IMR-90 (cell line): ENCODE results near the gene HACD2. TPM values are rescaled to one million over a fixed set of nuclear protein-coding genes. Genes with fewer than 3 reads are reported as not detected.
A peak's percentile ranks its signal among the peaks of the same experiment; 100 is the strongest.

Source experiments
- ATAC-seq: fragments of 200-7000 bp; cut with Tn5 transposase; 2 replicates; pipeline ENCODE4 v1.9.1; 2020; ENCODE audit warnings: low read depth, mild to moderate bottlenecking, moderate library complexity
- BruUV-seq: library from RNA; stranded (reverse); fragments of 400-500 nt; replicated peaks from 2 replicates; lab custom pipeline; 2021; lab: Mats Ljungman, UMichigan
- CTCF ChIA-PET: fragments of 300-600 bp; formaldehyde crosslinking; extraction: SDS; loops from one replicate; lab custom pipeline; 2021; ENCODE audit warnings: antibody characterized with exemption; lab: Yijun Ruan, JAX
- POLR2A ChIA-PET: fragments of 300-600 bp; sonication (Branson Sonifier 250); formaldehyde crosslinking; loops from one replicate; lab custom pipeline; 2022; ENCODE audit warnings: antibody characterized with exemption; ENCODE audit not compliant: unreplicated experiment; lab: Charles Lee
- DNase-seq: peaks from one replicate; pipeline ENCODE4 v3.0.0; 2013
- H2AFZ ChIP-seq: replicated peaks from 2 replicates; pipeline ENCODE3; 2013; ENCODE audit warnings: low read length, mild to moderate bottlenecking; ENCODE audit not compliant: poor library complexity
- H2AK5ac ChIP-seq: 2 replicates; pipeline ENCODE4 v1.6.1; 2013; ENCODE audit warnings: low read depth, low read length, inconsistent platforms
- H2AK9ac ChIP-seq: replicated peaks from 2 replicates; pipeline ENCODE3; 2013; ENCODE audit warnings: mild to moderate bottlenecking, low read depth, low read length, moderate library complexity; ENCODE audit not compliant: poor library complexity
- H2BK120ac ChIP-seq: 2 replicates; pipeline ENCODE4 v1.6.1; 2013; ENCODE audit warnings: low read depth, low read length, inconsistent platforms
- H2BK15ac ChIP-seq: 3 replicates; pipeline ENCODE4 v1.6.1; 2013; ENCODE audit warnings: low read depth, low read length, inconsistent platforms
- H2BK20ac ChIP-seq: 2 replicates; pipeline ENCODE4 v1.6.1; 2013; ENCODE audit warnings: low read depth, mild to moderate bottlenecking, inconsistent platforms, low read length, moderate library complexity
- H2BK5ac ChIP-seq: 2 replicates; pipeline ENCODE4 v1.6.1; 2013; ENCODE audit warnings: mild to moderate bottlenecking, low read depth, low read length, inconsistent platforms; ENCODE audit not compliant: poor library complexity, severe bottlenecking
- H3K14ac ChIP-seq: replicated peaks from 2 replicates; pipeline ENCODE4 v1.6.1; 2013; ENCODE audit warnings: low read depth, low read length, inconsistent platforms
- H3K18ac ChIP-seq: 2 replicates; pipeline ENCODE4 v1.6.1; 2013; ENCODE audit warnings: low read depth, low read length, control low read depth
- H3K23ac ChIP-seq: 2 replicates; pipeline ENCODE4 v1.6.1; 2013; ENCODE audit warnings: low read depth, low read length, inconsistent platforms
- H3K27ac ChIP-seq: 2 replicates; pipeline ENCODE4 v1.5.1; 2013; ENCODE audit warnings: mild to moderate bottlenecking, control low read depth, low read length; ENCODE audit not compliant: insufficient read depth
- H3K27me3 ChIP-seq: 2 replicates; pipeline ENCODE4 v1.6.1; 2013; ENCODE audit warnings: low read length; ENCODE audit not compliant: control insufficient read depth, insufficient read depth
- H3K36me3 ChIP-seq: 2 replicates; pipeline ENCODE4 v1.6.1; 2013; ENCODE audit warnings: low read length, mixed read lengths; ENCODE audit not compliant: control insufficient read depth, insufficient read depth
- H3K4ac ChIP-seq: 2 replicates; pipeline ENCODE4 v1.6.1; 2013; ENCODE audit warnings: low read depth, low read length, inconsistent platforms
- H3K4me1 ChIP-seq: 2 replicates; pipeline ENCODE4 v1.6.1; 2013; ENCODE audit warnings: low read length, mixed read lengths; ENCODE audit not compliant: control insufficient read depth, insufficient read depth
- H3K4me2 ChIP-seq: 2 replicates; pipeline ENCODE4 v1.6.1; 2013; ENCODE audit warnings: low read depth, mild to moderate bottlenecking, control low read depth, low read length, moderate library complexity
- H3K4me3 ChIP-seq: 2 replicates; pipeline ENCODE4 v1.5.1; 2013; ENCODE audit warnings: low read depth, mild to moderate bottlenecking, control low read depth, low read length, moderate library complexity; ENCODE audit not compliant: insufficient read depth
- H3K56ac ChIP-seq: 2 replicates; pipeline ENCODE4 v1.6.1; 2013; ENCODE audit warnings: low read length, inconsistent platforms; ENCODE audit not compliant: insufficient read depth; ENCODE audit errors: extremely low read depth
- H3K79me1 ChIP-seq, 2 experiments: 2 replicates each; pipeline ENCODE4 v1.6.1; 2013; ENCODE audit warnings: low read length in 2 of 2, inconsistent platforms in 1 of 2, low read depth in 1 of 2
- H3K9ac ChIP-seq: 2 replicates; pipeline ENCODE4 v1.6.1; 2013; ENCODE audit warnings: low read depth, low read length, control low read depth
- H3K9me1 ChIP-seq: 2 replicates; pipeline ENCODE4 v1.6.1; 2013; ENCODE audit warnings: low read length, inconsistent platforms; ENCODE audit not compliant: insufficient read depth
- H3K9me3 ChIP-seq: 2 replicates; pipeline ENCODE4 v1.6.1; 2013; ENCODE audit warnings: low read length; ENCODE audit not compliant: control insufficient read depth, insufficient read depth
- H4K20me1 ChIP-seq: 2 replicates; pipeline ENCODE4 v1.6.1; 2013; ENCODE audit warnings: low read length, inconsistent platforms; ENCODE audit not compliant: insufficient read depth
- H4K5ac ChIP-seq: 2 replicates; pipeline ENCODE4 v1.6.1; 2013; ENCODE audit warnings: mild to moderate bottlenecking, low read depth, low read length, control low read depth
- H4K8ac ChIP-seq, 2 experiments: 2 replicates each; pipeline ENCODE4 v1.6.1; 2013; ENCODE audit warnings: low read depth in 2 of 2, low read length in 2 of 2, control low read depth in 1 of 2, inconsistent platforms in 1 of 2
- H4K91ac ChIP-seq: 2 replicates; pipeline ENCODE4 v1.6.1; 2013; ENCODE audit warnings: low read depth, low read length, inconsistent platforms; ENCODE audit not compliant: insufficient read depth
- BHLHE40 ChIP-seq: fragments of 150-350 bp; IDR thresholded peaks from 2 replicates; pipeline ENCODE4 v1.6.1; 2016; ENCODE audit warnings: mild to moderate bottlenecking, low read depth, low read length
- CEBPB ChIP-seq: IDR thresholded peaks from 2 replicates; pipeline ENCODE4 v1.6.1; 2012; ENCODE audit warnings: low read depth, low read length, improper control_type of control experiment
- CHD1 ChIP-seq: IDR thresholded peaks from 2 replicates; pipeline ENCODE4 v1.6.1; 2012; ENCODE audit warnings: low read depth, low read length, improper control_type of control experiment
- ELK1 ChIP-seq: fragments of 150-350 bp; IDR thresholded peaks from 2 replicates; pipeline ENCODE4 v1.6.1; 2016; ENCODE audit warnings: low read depth, mild to moderate bottlenecking, low read length, moderate library complexity, borderline replicate concordance
- FOS ChIP-seq: fragments of 150-350 bp; IDR thresholded peaks from 2 replicates; pipeline ENCODE4 v1.6.1; 2016; ENCODE audit warnings: low read depth, low read length
- MAFK ChIP-seq: IDR thresholded peaks from 2 replicates; pipeline ENCODE4 v1.6.1; 2012; ENCODE audit warnings: low read depth, low read length, improper control_type of control experiment
- POLR2A ChIP-seq: IDR thresholded peaks from 2 replicates; pipeline ENCODE4 v1.6.1; 2012; ENCODE audit warnings: mild to moderate bottlenecking, low read depth, low read length
- RCOR1 ChIP-seq: IDR thresholded peaks from 2 replicates; pipeline ENCODE4 v1.6.1; 2012; ENCODE audit warnings: mild to moderate bottlenecking, low read length, improper control_type of control experiment; ENCODE audit not compliant: insufficient replicate concordance
- RFX5 ChIP-seq: IDR thresholded peaks from 2 replicates; pipeline ENCODE4 v1.8.0; 2012; ENCODE audit warnings: low read depth, mild to moderate bottlenecking, low read length, moderate library complexity
- SMC3 ChIP-seq: fragments of 150-350 bp; IDR thresholded peaks from 2 replicates; pipeline ENCODE4 v1.6.1; 2016; ENCODE audit warnings: low read depth, mild to moderate bottlenecking, antibody characterized with exemption, low read length, moderate library complexity
- WGBS, 2 experiments: methylation state at CpG; one replicate each; pipeline versions ENCODE4 v1.1.5 to v1.1.7; 2013; ENCODE audit warnings: missing lambda C conversion rate in 2 of 2; ENCODE audit not compliant: insufficient read length in 1 of 2; ENCODE audit errors: extremely low coverage in 2 of 2; 5-methylcytosine and 5-hydroxymethylcytosine counted together
- dilution Hi-C: fragments of 300-500 bp; cut with HindIII; formaldehyde crosslinking; loops from one replicate; pipeline ENCODE4 v1.14.3; 2018; ENCODE audit warnings: low sequenced_read_pairs; ENCODE audit not compliant: unreplicated experiment
- in situ Hi-C: fragments of 300-500 bp; cut with MboI; formaldehyde crosslinking; loops from 3 replicates; pipeline ENCODE4 v1.14.3; 2019; ENCODE audit warnings: low sequenced_read_pairs, inconsistent platforms, mixed read lengths
- intact Hi-C: fragments of 100-400 bp; cut with micrococcal nuclease; formaldehyde crosslinking; loops from 2 replicates; pipeline ENCODE4 v1.10.0; 2022
- polyA plus RNA-seq, 3 experiments: library from polyadenylated mRNA; depleted of rRNA; stranded (reverse); fragments of >200 nt; gene quantifications; 2 replicates each; pipeline ENCODE4 v1.2.3, GENCODE V29; 2012; ENCODE audit warnings: low replicate concordance in 1 of 3
- total RNA-seq: library from RNA; depleted of rRNA; stranded (reverse); fragments of >200 nt; gene quantifications from 2 replicates; pipeline ENCODE4 v1.2.3, GENCODE V29; 2012

The HACD2 gene
- total and polyA plus RNA-seq, 2 of the 4 experiments (the other 2 are of a cell fraction): 21.5 to 22.6 TPM

DNA sequence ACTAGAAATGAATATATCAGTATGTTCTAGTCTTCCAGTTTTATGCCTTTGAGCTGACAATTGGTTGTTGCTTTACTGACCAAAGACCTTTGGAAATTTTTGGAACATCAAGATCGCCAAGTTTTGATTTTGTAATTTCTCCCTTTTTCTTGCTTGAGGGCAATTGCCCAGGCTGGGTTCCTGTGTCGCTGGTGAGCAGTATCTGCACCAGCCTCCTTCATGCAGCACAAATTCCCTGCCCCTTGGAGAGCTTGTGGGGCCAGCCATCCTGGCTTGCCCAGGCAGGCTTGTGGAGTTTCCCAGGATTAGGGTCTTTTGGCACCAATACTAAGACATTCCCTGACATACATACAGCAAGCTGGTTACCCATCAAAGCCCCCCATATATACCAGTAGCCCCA, 37.9 kb upstream of the HACD2 start:
- Histone ChIP-seq H2BK15ac (0 out of 3 replicates have a peak overlapping the region, but pooled peaks have one; percentile 42), H3K9me3 (no peaks in the 10 kb centered on the region), H3K4me2 (no peak overlapping the region), H3K79me1 (peaks cover 19 to 60% of the 10 kb centered on the region in 2 experiments; a peak in 3 of 4 replicates), H2BK5ac (peak overlapping the region; percentile 19), H3K27ac (no peak overlapping the region), H4K5ac (no peak overlapping the region), H3K18ac (no peak overlapping the region), H3K14ac (peak overlapping the region; percentile 18; the same call in 1 of the 2 replicates), H2AK5ac (peak overlapping the region; percentile 33; the same call in 1 of the 2 replicates), H3K4ac (peak overlapping the region; percentile 23), H3K36me3 (peaks cover 60% of the 10 kb centered on the region), H3K27me3 (no peaks in the 10 kb centered on the region), H2BK20ac (no peak overlapping the region), H3K4me3 (no peak overlapping the region), H3K9me1 (peaks cover 25% of the 10 kb centered on the region), H3K56ac (no peak overlapping the region), H3K23ac (no peak overlapping the region), H4K20me1 (peaks cover 21% of the 10 kb centered on the region), H3K9ac (no peak overlapping the region), H3K4me1 (peaks cover 39% of the 10 kb centered on the region), H2AK9ac (no peak overlapping the region), H2AFZ (no peak overlapping the region), H4K8ac (0 out of 4 replicates have a peak overlapping the region, but pooled peaks of 1 of the 2 experiments have one; percentile 25), H4K91ac (no peak overlapping the region), H2BK120ac (peak overlapping the region; percentile 53)
- CTCF ChIA-PET: no interaction called here
- intact Hi-C loops (no loop called here), dilution Hi-C loops (no loop called here), in situ Hi-C loops (no loop called here)
- TF ChIP-seq SMC3 (no peak), BHLHE40 (no peak), CHD1 (no peak), MAFK (no peak), POLR2A (no peak), CEBPB (no peak), ELK1 (no peak), FOS (no peak), RFX5 (no peak), RCOR1 (no peak)
- no TSS peak for BruUV-seq
- no peak for ATAC-seq
- WGBS, 2 experiments: 85% methylated on average over 2 of the region's 2 CpGs; no CpG with 5 or more reads in 1 of the 2 experiments
- POLR2A ChIA-PET: no interaction called here
- no peak for DNase-seq
